Testis (tissue), 2 donors: ENCODE measurements around the gene RMRP.

Experiments used
- CTCF ChIP-seq, 3 experiments: fragments of 450-650 bp in 2 of 3; fragments of 200-600 bp in 1 of 3; sonication (generic) in 1 of 3; IDR thresholded peaks; one replicate each; pipeline ENCODE4 v1.5.1; 2016 to 2019; ENCODE audit warnings: antibody characterized with exemption in 3 of 3, mild to moderate bottlenecking in 2 of 3, moderate library complexity in 1 of 3
- POLR2A ChIP-seq: fragments of 450-650 bp; IDR thresholded peaks from one replicate; pipeline ENCODE4 v1.6.1; 2017; ENCODE audit warnings: antibody characterized with exemption, mild to moderate bottlenecking, moderate library complexity

GRCh38 chr9:35643046-35643445 is 14.8 kb downstream of the RMRP start:
- TF ChIP-seq CTCF (IDR thresholded peaks at IDR 0.05), result no peak
- no peak for TF ChIP-seq POLR2A
